HL-60/S4 treated with retinoic acid at 250 ng/mL for 4 days and 3 days (cell line): ENCODE data around the gene GPR135.
"Not testable (repeated sequence)": the region's sequence is repeated elsewhere in the genome, so short reads cannot be mapped to it uniquely, and the experiment has no call there.

Source experiments
- in situ Hi-C: fragments of 300-500 bp; cut with MboI; formaldehyde crosslinking; loops from 2 replicates; pipeline ENCODE4 v1.7.0; 2022; ENCODE audit warnings: low sequenced_read_pairs

GPR135 gene

GRCh38 chr14:59478540-59478939, 13.4 kb upstream of the GPR135 start:
- in situ Hi-C loops, result no loop called here

GRCh38 chr14:59475709-59476108, 10.5 kb upstream of the GPR135 start:
- in situ Hi-C loops, result no loop called here

GRCh38 chr14:59474172-59474571, 9.0 kb upstream of the GPR135 start:
- in situ Hi-C loops, result no loop called here

- in situ Hi-C loops, result no loop called here
Observed at GRCh38 chr14:59464486-59465315, 479 bp downstream of the GPR135 start.

- in situ Hi-C loops, result no loop called here
Observed at GRCh38 chr14:59463787-59464485, 1.2 kb downstream of the GPR135 start.

- in situ Hi-C loops, result no loop called here
Observed at GRCh38 chr14:59461891-59462290, 3.3 kb downstream of the GPR135 start.

- in situ Hi-C loops, result no loop called here
Observed at GRCh38 chr14:59460378-59460777, 4.8 kb downstream of the GPR135 start.

GRCh38 chr14:59458486-59458885, 6.7 kb downstream of the GPR135 start:
- in situ Hi-C loops, result no loop called here

- in situ Hi-C loops, result no loop called here
Observed at GRCh38 chr14:59455411-59455810, 9.8 kb downstream of the GPR135 start.

GRCh38 chr14:59454139-59454538, 11.0 kb downstream of the GPR135 start:
- in situ Hi-C loops, result no loop called here

GRCh38 chr14:59451849-59452248, 13.3 kb downstream of the GPR135 start:
- in situ Hi-C loops, result no loop called here

- in situ Hi-C loops, result no loop called here
Observed at GRCh38 chr14:59450716-59451115, 14.5 kb downstream of the GPR135 start.

GRCh38 chr14:59448673-59449072, 16.5 kb downstream of the GPR135 start:
- in situ Hi-C loops, result not testable (repeated sequence)

- in situ Hi-C loops, result no loop called here
Observed at GRCh38 chr14:59439256-59439965, 25.8 kb downstream of the GPR135 start.

- in situ Hi-C loops, result no loop called here
Observed at GRCh38 chr14:59438195-59438647, 27.0 kb downstream of the GPR135 start.

- in situ Hi-C loops, result no loop called here
Observed at GRCh38 chr14:59435987-59436386, 29.2 kb downstream of the GPR135 start.

- in situ Hi-C loops, result no loop called here
Observed at GRCh38 chr14:59435101-59435500, 30.1 kb downstream of the GPR135 start.

GRCh38 chr14:59429790-59430189, 35.4 kb downstream of the GPR135 start:
- in situ Hi-C loops, result no loop called here

GRCh38 chr14:59428581-59429012, 36.6 kb downstream of the GPR135 start:
- in situ Hi-C loops, result no loop called here

- in situ Hi-C loops, result no loop called here
Observed at GRCh38 chr14:59427653-59428580, 37.3 kb downstream of the GPR135 start.
